Ovary (tissue), 3 donors: ENCODE measurements around the gene SLC38A1.

Experiments
- CTCF ChIP-seq, 3 donors: fragments of 450-650 bp in 2 of 3; fragments of 200-600 bp in 1 of 3; IDR thresholded peaks; one replicate each; pipeline versions ENCODE4 v1.5.1 to v1.8.0; 2016 to 2022; ENCODE audit warnings: antibody characterized with exemption in 3 of 3, mild to moderate bottlenecking in 1 of 3
- EP300 ChIP-seq: sonication (generic); formaldehyde crosslinking; IDR thresholded peaks from one replicate; pipeline ENCODE4 v1.6.1; 2017; ENCODE audit warnings: antibody characterized with exemption
- donor health status: DM: no; HTN: no; CAD: no.

- TF ChIP-seq CTCF (IDR thresholded peaks at IDR 0.05): no peak
- TF ChIP-seq EP300: no peak
Observed at GRCh38 chr12:46258129-46258528, 10.7 kb downstream of the SLC38A1 start.
